Common myeloid progenitor, CD34-positive (primary cell): ENCODE results near the gene CHM.
A peak's percentile ranks its signal among the peaks of the same experiment; 100 is the strongest.
"Not testable (repeated sequence)": the region's sequence is repeated elsewhere in the genome, so short reads cannot be mapped to it uniquely, and the experiment has no call there.

Source experiments
- CTCF ChIA-PET: fragments of 350-600 bp; sonication (Branson Sonifier 250); formaldehyde crosslinking; loops from one replicate; lab custom pipeline; 2021; ENCODE audit warnings: antibody characterized with exemption; lab: Charles Lee
- POLR2A ChIA-PET: fragments of 350-600 bp; sonication (Branson Sonifier 250); formaldehyde crosslinking; loops from one replicate; lab custom pipeline; 2021; ENCODE audit warnings: antibody characterized with exemption; lab: Charles Lee
- DNase-seq, 3 donors: peaks; one replicate each; pipeline versions ENCODE4 v3.0.0 to v3.0.0-alpha.2; 2013
- H3K27ac ChIP-seq, 2 experiments: 1 replicate in 1 of 2; 2 replicates in 1 of 2; pipeline ENCODE4 v1.7.0; 2013; ENCODE audit warnings: inconsistent platforms in 2 of 2, low read length in 2 of 2, mild to moderate bottlenecking in 2 of 2, low read depth in 1 of 2, moderate library complexity in 1 of 2; ENCODE audit not compliant: severe bottlenecking in 2 of 2, insufficient read depth in 1 of 2, poor library complexity in 1 of 2
- H3K27me3 ChIP-seq, 5 experiments: replicated peaks in 2 of 5; 1 replicate in 3 of 5; 2 replicates in 2 of 5; pipeline versions ENCODE4 v1.6.1 to v1.7.0; 2013; ENCODE audit warnings: low read length in 4 of 5, mild to moderate bottlenecking in 2 of 5, moderate library complexity in 2 of 5, inconsistent platforms in 1 of 5; ENCODE audit not compliant: insufficient read depth in 5 of 5, control insufficient read depth in 4 of 5
- H3K36me3 ChIP-seq, 4 experiments: 1 replicate in 2 of 4; 2 replicates in 2 of 4; pipeline versions ENCODE4 v1.6.1 to v1.7.0; 2013; ENCODE audit warnings: low read length in 3 of 4, control low read depth in 1 of 4, mild to moderate bottlenecking in 1 of 4; ENCODE audit not compliant: control insufficient read depth in 4 of 4, insufficient read depth in 4 of 4
- H3K4me1 ChIP-seq, 4 experiments: 1 replicate in 3 of 4; 2 replicates in 1 of 4; pipeline versions ENCODE4 v1.6.1 to v1.7.1; 2013; ENCODE audit warnings: low read length in 3 of 4, mild to moderate bottlenecking in 3 of 4, control low read depth in 1 of 4, inconsistent platforms in 1 of 4, moderate library complexity in 1 of 4; ENCODE audit not compliant: control insufficient read depth in 4 of 4, insufficient read depth in 4 of 4; ENCODE audit errors: control extremely low read depth in 1 of 4
- H3K4me3 ChIP-seq, 7 experiments: 1 replicate in 4 of 7; 2 replicates in 3 of 7; pipeline versions ENCODE4 v1.5.1 to v1.7.0; 2013; ENCODE audit warnings: mild to moderate bottlenecking in 7 of 7, low read length in 6 of 7, moderate library complexity in 6 of 7, inconsistent platforms in 2 of 7, low read depth in 2 of 7, control low read depth in 1 of 7; ENCODE audit not compliant: insufficient read depth in 4 of 7, control insufficient read depth in 1 of 7; ENCODE audit errors: extremely low read depth in 1 of 7
- H3K9me3 ChIP-seq, 5 experiments: 1 replicate in 4 of 5; 2 replicates in 1 of 5; pipeline versions ENCODE4 v1.6.1 to v1.7.1; 2013; ENCODE audit warnings: low read length in 4 of 5, mild to moderate bottlenecking in 2 of 5, inconsistent platforms in 1 of 5, low read depth in 1 of 5, moderate library complexity in 1 of 5; ENCODE audit not compliant: control insufficient read depth in 4 of 5, insufficient read depth in 2 of 5; ENCODE audit errors: control extremely low read depth in 1 of 5
- WGBS: methylation state at CpG from one replicate; pipeline ENCODE4 v1.1.5; 2013; ENCODE audit not compliant: insufficient coverage; 5-methylcytosine and 5-hydroxymethylcytosine counted together

CHM gene

DNA sequence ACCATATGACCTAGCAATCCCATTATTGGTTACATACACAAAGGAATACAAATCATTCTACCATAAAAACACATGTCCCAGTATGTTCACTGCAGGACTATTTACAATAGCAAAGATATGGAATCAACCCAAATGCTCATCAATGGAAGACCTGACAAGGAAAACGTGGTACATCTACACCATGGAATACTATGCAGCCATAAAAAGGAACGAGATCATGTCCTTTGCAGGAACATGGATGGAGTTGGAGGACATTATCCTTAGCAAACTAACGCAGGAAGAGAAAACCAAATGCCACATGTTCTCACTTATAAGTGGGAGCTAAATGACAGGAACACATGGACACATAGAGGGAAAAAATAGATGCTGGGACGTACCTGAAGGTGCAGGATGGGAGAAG is 102.6 kb downstream of the CHM start:
- H3K4me1 ChIP-seq, POLR2A ChIA-PET, H3K27me3 ChIP-seq, CTCF ChIA-PET, H3K4me3 ChIP-seq, H3K27ac ChIP-seq, DNase-seq: not testable (repeated sequence)
- peaks cover 1 to 18% (median 11%) of the 10 kb centered on the region in 5 experiments for H3K9me3 ChIP-seq
- WGBS, result 88% methylated on average over 1 of the region's 4 CpGs
- peaks cover 7 to 37% (median 12%) of the 10 kb centered on the region in 4 experiments for H3K36me3 ChIP-seq

DNA sequence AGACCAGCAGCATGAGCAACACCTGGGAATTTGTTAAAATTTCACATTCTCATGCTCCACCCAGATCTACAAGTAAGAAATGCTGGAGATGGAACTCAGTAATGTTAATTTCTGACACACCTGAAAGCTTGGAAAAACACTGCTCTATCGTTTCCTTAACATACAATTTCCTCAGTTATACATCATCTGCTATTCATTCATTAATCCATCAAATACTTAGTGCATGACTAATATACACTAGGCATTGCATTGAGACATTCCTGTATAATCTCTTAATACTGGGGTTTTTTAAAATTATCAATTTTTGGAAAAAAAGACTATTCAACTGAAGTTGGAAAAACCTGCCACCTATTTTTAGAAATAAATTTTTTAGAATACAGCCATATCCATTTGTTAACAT is 106.1 kb downstream of the CHM start:
- peaks cover 4 to 16% (median 5%) of the 10 kb centered on the region in 4 experiments for H3K36me3 ChIP-seq
- peaks cover 0 to 4% (median under 1%) of the 10 kb centered on the region in 4 experiments for H3K4me1 ChIP-seq
- H3K27me3 ChIP-seq, result no peaks in the 10 kb centered on the region
- ChIA-PET CTCF (no interaction called here), POLR2A (no interaction called here)
- H3K9me3 ChIP-seq, result peaks cover 1 to 10% (median 7%) of the 10 kb centered on the region in 5 experiments
- 80% methylated on average over 1 of the region's 1 CpG for WGBS
- H3K4me3 ChIP-seq, result no peak overlapping the region
- H3K27ac ChIP-seq, result no peak overlapping the region
- no peak for DNase-seq

DNA sequence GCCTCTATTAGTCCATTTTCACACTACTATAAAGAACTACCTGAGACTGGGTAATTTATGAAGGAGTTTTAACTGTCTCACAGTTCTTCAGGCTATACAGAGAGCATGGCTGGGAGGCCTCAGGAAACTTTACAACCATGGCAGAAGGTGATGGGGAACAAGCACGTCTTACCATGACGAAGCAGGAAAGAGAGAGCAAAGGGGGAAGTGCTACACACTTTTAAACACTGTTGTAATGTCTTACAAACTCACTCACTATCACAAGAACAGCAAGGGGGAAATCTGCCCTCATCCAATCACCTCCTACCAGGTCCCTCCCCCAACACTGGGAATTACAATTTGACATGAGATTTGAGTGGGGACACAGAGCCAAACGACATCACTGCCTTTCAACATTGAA is 107.4 kb downstream of the CHM start:
- H3K27ac ChIP-seq, POLR2A ChIA-PET, H3K9me3 ChIP-seq, CTCF ChIA-PET, H3K36me3 ChIP-seq, H3K4me1 ChIP-seq, H3K4me3 ChIP-seq, H3K27me3 ChIP-seq: not testable (repeated sequence)
- WGBS, result no CpG with 5 or more reads among the region's 3 CpGs
- DNase-seq, result peak in 2 of 3 donors; percentile 34 to 63

DNA sequence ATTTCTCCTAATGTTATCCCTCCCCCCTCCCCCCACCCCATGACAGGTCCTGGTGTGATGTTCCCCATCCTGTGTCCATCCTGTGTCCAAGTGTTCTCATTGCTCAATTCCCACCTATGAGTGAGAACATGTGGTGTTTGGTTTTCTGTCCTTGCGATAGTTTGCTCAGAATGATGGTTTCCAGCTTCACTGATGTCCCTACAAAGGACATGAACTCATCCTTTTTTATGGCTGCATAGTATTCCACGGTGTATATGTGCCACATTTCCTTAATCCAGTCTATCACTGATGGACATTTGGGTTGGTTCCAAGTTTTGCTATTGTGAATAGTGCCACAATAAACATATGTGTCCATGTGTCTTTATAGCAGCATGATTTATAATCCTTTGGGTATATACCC is 113.0 kb downstream of the CHM start:
- H3K27ac ChIP-seq, H3K4me1 ChIP-seq, H3K9me3 ChIP-seq, DNase-seq, H3K27me3 ChIP-seq, POLR2A ChIA-PET, H3K4me3 ChIP-seq, CTCF ChIA-PET, H3K36me3 ChIP-seq: not testable (repeated sequence)
- WGBS, result no CpG with 5 or more reads among the region's 2 CpGs

DNA sequence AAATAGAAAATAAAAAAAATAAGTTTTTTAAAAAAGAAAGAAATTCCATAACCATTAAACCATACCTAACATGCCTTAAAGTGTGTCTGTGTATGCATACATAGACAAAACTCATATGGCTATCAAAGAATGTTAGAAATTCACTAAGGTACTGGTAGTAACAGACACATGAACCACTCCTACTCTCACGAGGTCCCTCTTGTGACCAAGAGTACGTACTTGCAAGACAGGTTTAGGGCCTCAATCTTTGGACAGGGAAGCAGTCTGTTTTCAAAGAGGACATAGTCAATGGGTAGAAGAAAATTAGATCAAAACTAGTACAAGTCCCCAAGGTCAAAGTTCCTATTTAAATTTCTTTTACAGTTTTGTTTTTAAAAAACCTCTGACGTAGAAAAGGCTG is 117.3 kb downstream of the CHM start:
- POLR2A ChIA-PET, result no interaction called here
- WGBS, result no CpG with 5 or more reads among the region's 3 CpGs

DNA sequence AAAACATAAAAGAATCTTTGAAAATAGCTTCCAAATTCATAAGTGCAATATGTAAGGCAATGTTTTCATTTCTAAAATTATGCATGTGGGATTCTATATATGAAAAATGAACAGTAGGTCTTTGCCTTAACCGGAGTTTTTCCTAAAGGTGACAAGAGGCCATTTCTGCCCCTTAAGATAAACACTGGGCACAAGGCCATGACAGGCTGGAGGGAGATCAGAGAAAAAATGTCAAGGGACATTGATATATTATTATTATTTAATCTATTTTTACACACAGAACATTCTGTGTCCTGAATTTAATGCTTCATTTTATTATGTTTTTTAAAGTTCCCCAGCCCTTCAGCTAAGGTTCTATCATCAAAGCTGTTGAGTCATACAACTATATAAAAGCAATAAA is 118.8 kb downstream of the CHM start:
- ChIA-PET POLR2A (no interaction called here), CTCF (interaction anchor here (0.6 kb wide), 1 partner anchor 428 kb away, joined by 3 read pairs; no protein-coding TSS in a partner anchor)
- no CpG with 5 or more reads among the region's 1 CpG for WGBS
- Histone ChIP-seq H3K36me3 (peaks cover 0 to 2% (median 0%) of the 10 kb centered on the region in 4 experiments), H3K27ac (no peak overlapping the region), H3K4me1 (no peaks in the 10 kb centered on the region), H3K27me3 (no peaks in the 10 kb centered on the region), H3K9me3 (no peaks in the 10 kb centered on the region), H3K4me3 (no peak overlapping the region)
- DNase-seq, result no peak

More for the DNA sequence above, 117.3 kb downstream of the CHM start:
- no peak overlapping the region for H3K4me3 ChIP-seq
- no peaks in the 10 kb centered on the region for H3K27me3 ChIP-seq
- H3K36me3 ChIP-seq, result peaks cover 0 to 3% (median 1%) of the 10 kb centered on the region in 4 experiments
- no peak for DNase-seq
- no peaks in the 10 kb centered on the region for H3K9me3 ChIP-seq
- H3K27ac ChIP-seq, result no peak overlapping the region
- CTCF ChIA-PET, result no interaction called here
- H3K4me1 ChIP-seq, result no peaks in the 10 kb centered on the region

DNA sequence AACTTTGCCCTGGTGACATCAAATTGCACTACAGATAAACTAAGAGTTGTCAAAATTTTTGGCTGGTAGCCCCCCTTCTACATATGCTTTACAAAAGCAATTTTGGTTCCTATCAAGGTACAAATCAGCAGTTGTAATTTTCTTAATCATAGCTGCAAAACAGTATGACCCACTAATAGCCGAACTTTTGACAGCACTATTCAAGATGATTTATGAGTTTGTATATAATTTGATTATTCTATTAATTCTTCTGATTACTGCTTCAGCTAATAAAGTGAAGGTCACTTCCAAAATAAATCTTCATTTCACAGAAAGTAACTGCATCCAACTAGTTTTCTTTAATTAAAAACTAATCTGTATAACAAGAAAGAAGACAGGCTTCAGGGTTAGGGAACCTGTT is 119.6 kb downstream of the CHM start:
- Histone ChIP-seq H3K4me3 (no peak overlapping the region), H3K36me3 (peaks cover 0 to 2% (median 0%) of the 10 kb centered on the region in 4 experiments), H3K27ac (no peak overlapping the region), H3K9me3 (no peaks in the 10 kb centered on the region), H3K27me3 (no peaks in the 10 kb centered on the region), H3K4me1 (no peaks in the 10 kb centered on the region)
- CTCF ChIA-PET, result no interaction called here
- DNase-seq, result no peak
- no CpG with 5 or more reads among the region's 1 CpG for WGBS
- POLR2A ChIA-PET, result no interaction called here
